ENCODE results near the gene C5orf63.
"Not testable (repeated sequence)": the region's sequence is repeated elsewhere in the genome, so short reads cannot be mapped to it uniquely, and the experiment has no call there.

The C5orf63 gene

DNA sequence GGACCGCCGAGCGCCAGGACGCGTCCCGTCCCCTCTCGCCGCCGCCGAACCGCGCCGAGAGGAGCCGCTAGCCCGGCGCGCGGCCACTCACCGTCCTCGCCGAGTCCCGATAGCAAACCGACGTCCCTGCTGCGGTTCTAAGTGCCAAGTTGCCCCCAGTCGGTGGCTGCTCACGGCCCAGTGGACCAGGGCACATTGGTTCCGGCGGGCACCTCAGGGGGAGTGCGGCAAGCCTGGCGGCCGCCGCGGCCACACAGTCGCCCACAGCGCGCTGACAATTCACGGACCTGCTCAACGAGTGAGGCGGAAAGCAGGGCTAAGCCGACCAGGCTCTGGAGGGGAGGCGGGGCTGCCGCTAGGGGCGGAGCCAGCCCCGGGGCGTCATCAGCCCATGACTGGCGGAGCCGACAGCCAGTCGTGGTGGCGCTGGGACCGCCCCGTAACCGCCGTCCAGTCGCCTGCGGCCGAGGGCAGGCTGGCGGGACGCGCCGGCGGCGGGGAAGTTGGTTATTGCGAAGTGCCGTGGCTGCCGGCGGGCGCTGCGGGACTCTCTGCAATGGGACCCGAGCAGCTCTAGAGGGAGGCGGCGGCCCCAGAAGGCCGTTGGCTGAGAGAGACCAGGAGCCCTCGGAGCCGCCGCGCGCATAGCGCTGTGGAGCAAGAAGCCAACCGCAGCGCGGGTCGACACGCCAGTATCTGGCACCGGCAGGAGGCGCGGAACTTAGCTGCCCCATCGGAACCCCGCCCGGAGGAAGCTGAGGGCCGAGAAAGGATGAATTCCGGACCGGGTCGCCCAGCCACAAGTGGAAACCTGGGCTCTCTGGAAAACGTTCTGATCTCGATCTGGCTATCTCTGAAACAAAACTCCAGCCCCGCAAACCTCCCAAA, 42.8 kb downstream of the C5orf63 start, which contains the start of gene MARCHF3:
Gene MARCHF3, minus strand, starts transcription at position 300 of the 888 bp plus-strand sequence. CDS start 112,387 bp downstream, outside the sequence.
- DNase-seq, result peak; percentile 95

DNA sequence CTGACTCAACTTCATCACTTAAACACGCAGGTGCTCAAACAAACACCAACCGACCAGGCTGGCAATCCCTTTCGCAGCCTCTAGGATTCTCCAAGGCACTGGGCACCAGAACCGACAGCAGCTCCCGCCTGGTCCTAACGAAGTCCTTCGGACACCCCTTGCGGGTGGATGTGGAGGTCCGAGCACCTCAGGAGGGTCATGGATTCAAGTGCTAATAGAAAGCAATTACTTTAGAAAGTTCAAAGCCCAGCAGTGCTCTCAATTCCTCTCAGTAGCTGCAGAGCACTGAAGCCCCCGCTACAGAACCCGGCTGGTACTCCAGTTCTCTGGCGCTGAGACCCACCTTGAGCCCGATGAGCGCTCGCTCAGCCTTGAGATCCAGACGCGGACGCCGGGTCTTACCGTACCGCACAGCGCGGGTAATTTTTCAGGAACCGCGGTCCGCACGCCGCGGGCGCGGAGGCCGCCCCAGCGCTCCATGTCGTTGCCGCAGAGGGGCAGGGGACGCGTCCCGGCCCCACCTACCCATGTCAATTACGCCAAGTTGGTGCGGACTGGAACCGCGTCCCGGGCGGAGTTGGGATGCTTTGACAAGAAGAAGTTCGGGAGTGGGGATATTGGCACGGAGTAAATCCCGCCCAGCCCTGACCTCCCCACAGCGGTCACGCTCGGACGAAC, 43.6 kb downstream of the C5orf63 start:
- DNase-seq, result peak; percentile 54

DNA sequence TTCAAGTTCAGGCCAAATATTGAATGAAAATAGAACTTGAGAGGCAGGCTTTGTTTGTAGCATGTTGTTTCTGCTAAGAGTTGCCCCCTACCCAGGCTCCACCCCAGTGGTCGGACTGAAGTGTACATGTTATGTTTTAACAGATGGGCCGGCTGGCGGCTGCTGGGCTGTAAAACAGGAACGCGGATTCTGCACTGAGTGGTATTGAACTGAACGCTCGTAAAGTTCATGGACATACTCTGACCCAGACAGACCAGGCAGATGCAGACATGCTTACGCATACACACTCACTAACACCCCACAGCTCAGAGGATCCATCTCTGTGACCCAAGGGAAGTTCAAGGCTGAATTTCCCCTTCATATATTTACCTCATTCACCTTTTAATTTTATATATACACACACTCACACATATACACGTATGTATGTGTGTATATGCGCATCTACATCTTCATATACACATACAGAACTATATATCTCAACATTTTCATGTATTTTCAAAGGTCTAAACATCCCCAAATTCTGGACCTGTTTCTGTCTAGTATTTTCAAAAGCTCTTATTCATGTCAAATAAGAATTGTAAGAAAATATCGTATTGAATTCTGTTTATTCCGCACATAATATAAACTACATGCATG, 44.4 kb downstream of the C5orf63 start:
- peak; percentile 77 for DNase-seq

DNA sequence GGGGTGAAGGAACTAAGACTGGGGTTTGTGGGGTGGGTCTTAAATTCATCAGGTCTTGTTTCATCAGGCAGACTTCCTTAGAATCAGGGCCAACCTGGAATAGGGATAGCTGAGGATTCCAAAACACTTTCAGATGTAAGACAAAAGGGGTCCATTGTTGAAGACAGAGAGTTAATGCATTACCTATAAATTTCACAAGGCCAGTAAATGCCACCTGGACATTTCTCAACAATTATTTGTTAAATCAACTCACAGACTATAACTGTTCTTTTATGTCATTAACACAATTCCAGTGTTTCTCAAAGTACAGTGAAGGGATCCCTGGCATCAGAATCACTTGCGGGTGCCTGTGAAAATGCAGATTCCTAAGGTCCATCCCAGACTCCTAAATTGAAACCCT, 45.8 kb downstream of the C5orf63 start:
- DNase-seq, result no peak

DNA sequence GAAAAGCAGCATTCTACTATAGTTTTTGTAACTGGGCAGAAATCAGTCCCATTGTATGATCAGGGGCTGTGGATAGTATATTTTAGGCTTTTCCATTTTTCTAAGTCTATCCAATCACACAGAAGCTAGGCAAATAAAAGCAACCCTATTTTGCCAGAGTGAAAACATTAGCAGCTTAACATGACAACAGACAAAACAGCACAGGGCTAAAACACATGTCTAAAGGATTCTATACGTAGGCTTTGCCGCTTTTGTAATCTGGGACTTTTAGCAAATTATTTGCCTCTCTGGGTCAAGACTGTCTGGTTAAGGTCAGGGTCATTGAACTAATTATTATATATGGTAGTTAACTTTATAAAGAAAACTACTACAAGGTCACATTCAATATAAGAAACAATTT, 47.1 kb downstream of the C5orf63 start:
- no peak for DNase-seq

DNA sequence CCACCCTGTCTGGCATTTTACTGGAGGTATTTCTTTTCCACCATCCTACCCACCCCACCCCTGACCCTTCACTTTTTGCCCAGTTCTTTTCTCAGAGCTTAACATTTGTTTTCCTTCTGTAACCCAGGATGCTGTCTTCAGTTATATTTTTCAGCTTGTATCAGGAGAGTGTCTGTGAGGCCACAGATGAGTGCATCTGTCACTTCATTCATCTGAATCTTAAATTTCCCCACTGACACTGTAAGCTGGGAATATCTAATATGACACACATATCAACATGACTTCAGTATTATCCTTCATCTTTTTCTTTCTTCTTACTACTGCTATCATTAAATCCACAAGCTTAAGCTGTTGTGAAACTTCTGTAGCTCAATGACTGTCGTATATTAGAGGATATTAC, 47.8 kb downstream of the C5orf63 start:
- DNase-seq, result no peak

DNA sequence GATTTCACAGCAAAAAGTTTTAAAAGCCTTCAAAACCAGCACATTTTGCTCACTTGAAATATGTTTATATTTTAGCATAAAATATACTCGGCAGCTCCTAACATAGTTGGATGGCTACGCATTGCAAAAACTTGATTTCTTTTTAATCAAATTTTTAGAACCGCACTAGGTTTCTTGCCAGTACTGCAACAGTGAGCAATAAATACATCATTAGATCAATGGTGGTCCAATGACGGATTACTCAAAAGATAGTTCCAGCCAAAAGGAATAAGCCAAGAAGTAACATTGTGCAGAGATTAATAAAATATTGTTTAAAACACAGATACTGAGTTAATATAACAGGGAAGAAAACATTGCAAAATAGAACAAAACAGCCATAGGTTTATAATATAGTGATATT, 48.5 kb downstream of the C5orf63 start:
- DNase-seq, result no peak

DNA sequence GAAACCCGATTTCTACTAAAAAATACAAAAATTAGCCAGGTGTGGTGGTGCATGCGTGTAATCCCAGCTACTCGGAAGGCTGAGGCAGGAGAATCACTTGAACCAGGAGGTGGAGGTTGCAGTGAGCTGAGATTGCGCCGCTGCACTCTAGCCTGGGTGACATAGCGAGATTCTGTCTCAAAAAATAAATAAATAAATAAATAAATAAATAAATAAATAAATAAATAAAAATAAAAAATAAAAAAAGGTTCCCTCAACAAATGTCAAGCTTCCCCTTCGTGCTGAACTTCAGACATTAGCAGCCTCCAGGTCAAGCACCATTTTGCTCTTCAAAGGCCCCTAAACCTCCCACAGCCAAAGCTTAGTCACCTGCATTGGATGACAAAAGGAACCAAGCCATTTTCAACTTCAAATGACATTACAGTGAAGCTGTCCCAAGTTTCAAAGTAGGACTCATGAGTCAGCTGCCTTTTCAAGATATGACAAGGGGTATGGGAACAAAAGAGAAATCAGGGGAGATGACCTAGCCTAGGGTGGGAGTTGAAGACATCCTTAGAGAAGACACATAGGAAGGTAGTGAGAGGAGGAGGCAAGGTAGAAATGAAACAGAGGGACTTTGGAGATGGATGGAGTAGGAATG, 49.6 kb downstream of the C5orf63 start:
- DNase-seq, result not testable (repeated sequence)

DNA sequence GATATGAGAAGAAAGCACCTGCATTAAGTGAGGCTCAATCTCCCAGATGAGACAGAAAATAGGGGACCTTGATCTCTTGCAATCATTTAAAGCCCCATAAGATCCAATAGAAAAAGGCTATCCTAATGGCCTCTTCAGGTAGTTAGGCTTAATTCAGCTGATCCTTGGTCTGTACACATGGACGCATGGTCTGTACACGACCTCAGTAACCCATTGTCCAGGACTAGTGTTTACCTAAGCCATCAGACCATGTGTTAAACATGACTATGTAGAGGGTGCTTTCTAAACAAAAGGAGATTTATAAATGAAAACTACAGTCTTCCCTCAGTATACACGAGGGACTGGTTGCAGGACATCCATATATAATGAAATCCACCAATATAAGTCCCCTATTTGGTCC, 50.5 kb downstream of the C5orf63 start:
- no peak for DNase-seq

DNA sequence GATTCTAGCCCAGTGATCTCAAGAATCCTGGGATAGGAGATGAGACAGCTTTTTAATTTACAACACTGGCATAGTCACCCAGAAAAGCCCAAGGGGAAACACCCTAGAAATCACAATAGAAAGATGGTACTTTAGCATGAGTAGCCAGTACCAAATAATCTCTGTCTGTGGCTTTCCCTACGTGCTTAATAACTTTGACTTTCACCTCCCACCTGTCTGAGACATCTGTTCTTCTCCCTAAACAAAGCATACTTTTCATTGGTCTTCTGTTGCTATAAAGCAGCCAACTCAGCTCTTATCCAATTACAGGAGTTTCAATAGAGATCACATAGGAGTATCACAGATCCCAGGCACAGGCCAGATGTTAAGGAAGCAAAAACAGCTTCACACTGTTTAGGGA, 53.4 kb downstream of the C5orf63 start:
- DNase-seq, result peak; percentile 96

DNA sequence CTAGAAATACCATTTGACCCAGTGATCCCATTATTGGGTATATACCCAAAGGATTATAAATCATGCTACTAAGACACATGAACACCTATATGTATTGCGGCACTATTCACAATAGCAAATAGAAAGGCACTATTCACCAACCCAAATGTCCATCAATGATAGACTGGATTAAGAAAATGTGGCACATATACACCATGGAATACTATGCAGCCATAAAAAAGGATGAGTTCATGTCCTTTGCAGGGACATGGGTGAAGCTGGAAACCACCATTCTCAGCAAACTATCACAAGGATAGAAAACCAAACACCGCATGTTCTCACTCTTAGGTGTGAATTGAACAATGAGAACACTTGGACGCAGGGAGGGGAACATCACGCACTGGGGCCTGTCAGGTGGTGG, 56.6 kb downstream of the C5orf63 start:
- DNase-seq, result not testable (repeated sequence)

DNA sequence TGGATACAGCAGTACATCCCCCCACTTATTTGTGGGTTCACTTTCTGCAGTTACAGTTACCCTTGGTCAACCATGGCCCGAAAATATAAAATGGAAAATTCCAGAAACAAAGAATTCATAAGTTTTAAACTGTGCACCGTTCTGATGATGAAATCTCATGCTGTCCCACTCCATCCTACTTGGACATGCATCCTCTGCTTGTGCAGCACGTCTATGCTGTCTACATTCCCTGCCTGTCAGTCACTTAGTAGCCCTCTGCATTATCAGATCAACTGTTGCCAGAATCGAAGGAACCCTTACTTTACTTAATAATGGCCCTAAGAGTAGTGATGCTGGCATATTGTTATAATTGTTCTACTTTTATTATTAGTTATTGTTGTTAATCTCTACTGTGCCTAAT, 57.6 kb downstream of the C5orf63 start:
- DNase-seq, result no peak

DNA sequence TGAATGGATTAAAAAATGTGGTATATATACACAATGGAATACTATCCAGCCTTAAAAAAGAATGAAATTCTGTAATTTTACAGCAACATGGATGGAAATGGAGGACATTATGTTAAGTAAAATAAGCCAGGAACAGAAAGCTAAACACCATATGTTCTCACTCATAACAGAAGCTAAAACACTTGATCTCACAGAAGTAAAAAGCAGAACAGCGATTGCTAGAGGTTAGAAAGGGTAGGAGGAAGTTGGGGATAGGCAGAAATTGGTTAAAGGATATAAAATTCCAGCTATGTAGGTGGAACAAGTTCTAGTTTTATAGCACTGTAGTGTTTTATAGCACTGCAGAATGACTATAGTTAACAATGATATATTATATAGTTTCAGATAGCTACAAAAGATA, 58.7 kb downstream of the C5orf63 start:
- DNase-seq, result no peak

DNA sequence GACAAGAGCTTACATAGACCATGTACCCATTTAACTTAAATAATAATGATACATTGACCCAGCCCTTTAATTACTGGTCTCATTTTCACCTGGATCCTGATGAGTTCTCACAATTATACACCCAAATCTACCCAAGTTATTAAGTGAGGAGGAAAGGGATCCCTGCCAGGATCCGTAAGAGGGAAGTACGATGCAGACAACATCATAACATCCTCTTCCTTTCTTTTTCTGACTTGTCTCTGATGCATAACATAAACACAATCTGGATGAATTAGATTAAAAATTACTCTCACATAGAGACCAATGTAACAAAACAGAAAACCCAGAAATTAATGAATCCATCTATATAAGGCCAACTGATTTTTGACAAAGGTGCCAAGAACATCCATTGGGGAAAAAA, 59.9 kb downstream of the C5orf63 start:
- no peak for DNase-seq

DNA sequence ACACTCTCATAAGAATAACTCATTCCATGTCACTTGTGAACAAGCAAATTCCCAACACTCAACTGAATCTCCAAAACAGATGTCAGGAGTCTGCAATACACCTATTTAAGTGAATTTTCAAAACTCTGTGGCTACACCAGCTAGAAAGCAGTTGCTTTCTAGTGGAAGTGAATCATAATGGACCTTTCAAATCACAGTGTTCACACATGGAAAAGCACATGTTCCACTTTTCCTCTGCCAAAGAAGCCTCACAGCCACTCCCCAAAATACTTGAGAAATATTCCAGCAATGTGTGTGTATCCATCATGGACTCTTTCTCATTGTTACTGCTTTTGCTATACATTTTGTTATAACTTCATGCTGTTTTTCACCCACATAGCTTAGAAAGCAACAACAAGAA, 60.4 kb downstream of the C5orf63 start:
- DNase-seq, result no peak

DNA sequence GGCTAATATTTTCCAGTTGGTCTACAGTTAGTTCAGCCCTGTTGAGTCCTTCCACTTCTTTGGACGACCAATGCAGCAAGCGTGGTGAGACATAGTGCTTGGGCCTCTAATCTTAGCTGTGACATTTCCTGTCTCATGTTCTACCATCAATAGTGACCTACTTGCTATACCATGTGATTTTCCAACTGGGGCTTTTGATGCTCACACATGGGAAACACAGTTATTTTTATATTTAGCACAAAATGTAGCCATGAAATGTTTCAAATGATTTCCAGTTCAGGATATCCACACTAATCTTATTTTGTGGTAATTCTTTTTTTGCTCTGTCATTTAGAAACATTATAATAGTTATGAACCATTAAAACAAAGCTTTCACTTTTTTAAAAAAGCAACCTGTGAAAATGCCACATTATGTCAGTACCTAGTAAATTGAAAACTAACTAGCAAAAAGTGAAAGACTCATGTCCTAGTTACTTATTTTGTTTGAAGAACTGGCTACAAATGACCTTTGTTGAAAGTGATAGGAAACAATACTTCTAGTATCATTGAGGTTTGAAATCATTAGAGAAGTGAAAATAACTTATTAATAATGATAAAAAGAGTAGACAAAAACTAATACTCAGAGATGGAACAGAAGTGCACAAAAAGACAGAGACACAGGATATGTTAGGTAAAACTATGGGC, 61.2 kb downstream of the C5orf63 start:
- DNase-seq, result no peak

DNA sequence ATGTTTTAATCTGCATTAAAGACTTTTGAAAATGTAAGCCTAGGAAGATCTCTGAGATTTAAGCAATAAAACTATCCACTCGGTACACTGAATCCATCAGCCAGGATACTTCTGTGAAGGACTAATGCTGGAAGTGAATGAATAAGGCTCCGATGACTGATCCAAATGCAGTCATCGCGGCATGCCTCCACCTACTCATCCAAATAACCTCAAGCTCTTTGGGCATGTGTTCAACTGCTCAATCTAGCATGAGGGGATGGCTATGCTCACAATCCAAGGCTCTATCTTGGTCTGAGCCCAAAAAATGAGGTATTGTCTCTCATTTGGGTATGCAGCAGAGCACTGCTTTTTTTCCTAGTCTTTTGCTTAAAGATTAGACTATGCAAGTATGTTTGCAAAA, 62.1 kb downstream of the C5orf63 start:
- DNase-seq, result no peak

DNA sequence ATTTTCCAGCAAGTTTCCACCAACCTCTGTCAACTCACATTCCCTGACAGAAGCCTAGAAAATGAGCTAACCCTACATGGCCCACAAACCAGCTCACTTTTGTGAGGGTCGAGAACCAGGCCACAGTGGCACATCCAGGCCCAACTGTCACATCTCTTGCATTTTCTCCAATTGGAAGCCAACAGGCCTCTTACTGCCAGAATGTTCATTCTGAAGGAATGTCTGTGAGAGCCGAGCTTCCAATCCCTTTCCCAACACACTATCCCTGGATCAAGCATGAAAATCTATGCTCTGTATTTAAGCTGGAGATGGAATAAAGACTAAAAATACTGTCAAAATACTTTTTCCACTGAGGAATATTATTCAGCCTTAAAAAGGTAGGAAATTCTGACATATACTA, 62.9 kb downstream of the C5orf63 start:
- DNase-seq, result no peak

DNA sequence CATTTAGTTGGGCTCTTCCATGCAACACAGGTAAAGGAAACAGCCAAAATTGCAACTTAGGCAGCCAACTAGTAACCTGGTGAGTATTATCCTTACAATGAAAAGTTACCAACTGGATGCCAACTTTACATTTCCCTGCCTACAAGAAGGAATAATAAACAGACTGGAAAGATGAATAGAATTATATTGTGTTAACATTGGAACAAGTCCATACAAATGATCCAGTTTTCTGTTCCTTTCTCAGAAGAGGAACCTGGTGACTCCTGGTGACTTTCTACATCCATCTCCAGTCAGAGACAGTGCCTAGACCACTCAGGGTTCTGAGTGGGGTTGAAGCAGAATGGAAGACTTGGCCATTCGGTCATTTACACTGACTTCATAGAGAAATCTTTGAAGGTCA, 63.5 kb downstream of the C5orf63 start:
- DNase-seq, result no peak

DNA sequence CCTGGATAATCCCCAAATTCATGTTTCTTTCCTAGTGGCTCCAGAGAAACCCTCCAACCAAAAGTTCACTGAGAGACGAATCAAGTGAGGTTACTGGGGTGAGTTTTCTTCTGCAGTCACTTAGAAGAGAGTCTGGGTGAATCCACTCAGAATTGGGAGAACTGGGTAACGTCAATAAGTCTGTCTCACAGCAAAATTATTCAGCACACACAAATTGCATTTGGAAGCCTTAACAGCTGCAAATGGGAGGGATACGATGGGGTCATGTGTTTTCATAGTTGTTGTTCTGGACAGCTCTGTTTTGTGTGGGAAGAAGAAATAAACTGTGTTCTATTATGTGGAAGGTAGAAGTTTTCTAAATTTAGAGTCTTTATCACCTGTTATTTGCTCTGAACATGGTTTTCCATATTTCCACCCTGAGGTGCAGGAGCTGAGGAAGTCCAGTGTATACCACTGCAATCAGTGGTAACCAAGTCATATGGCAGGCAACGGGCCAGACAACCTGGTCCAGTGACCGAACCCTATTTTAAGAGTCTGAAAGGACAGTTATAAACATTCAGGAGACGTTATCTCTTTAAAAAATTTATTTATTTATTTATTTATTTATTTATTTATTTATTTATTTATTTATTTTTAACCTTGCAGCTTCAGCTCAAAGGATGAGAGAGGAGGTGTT, 64.9 kb downstream of the C5orf63 start:
- no peak for DNase-seq

DNA sequence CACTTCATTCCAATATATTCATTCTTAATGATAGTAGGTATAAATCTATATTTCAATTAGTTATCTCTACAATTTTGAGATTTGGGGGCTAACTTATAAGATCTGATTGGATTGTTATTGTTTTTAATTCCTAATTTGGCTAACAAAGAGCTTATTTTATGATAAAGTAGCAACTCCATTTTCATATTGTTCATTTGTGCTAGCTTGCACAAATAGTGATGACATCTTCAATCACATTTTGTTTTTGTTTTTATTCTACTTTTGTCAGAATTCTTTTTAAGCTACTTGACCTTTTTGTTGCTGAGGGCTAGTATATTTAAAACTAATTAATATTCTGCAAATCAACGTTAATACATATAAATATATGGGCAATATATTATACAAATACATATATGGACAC, 65.8 kb downstream of the C5orf63 start:
- no peak for DNase-seq

DNA sequence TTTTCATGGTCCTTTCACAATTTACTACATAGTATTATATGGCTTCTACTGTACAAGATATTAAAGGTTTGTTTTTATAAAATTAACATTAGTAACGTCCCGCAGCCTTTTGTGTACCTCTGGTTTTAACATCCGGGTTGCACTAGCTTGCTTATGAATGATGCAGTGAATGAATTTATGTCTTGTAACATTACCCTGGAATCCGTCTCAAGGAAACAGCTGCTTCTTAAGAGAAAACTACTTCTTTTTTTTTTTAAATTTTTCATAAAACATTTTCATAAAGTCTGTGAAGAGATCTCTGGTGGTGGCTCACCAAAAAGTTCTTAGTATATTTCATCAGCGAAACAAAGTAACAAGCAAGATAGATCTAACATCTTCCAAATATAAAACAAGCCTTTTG, 66.6 kb downstream of the C5orf63 start:
- DNase-seq, result no peak
